H9 (cell line): Measurements from ENCODE around the gene TCF4. TPM values are rescaled to one million over a fixed set of nuclear protein-coding genes. Genes with fewer than 3 reads are reported as not detected.

Experiments
- DNase-seq: peaks from one replicate; pipeline ENCODE4 v3.0.0-alpha.2; 2017
- H2AFZ ChIP-seq: one replicate; pipeline ENCODE4 v1.6.1; 2013; ENCODE audit warnings: mild to moderate bottlenecking, low read length, control low read depth, moderate library complexity
- H2AK5ac ChIP-seq: 2 replicates; pipeline ENCODE4 v1.6.1; 2013; ENCODE audit warnings: low read length, control low read depth, mixed read lengths; ENCODE audit not compliant: insufficient read length
- H2BK120ac ChIP-seq: one replicate; pipeline ENCODE4 v1.6.1; 2013; ENCODE audit warnings: low read depth, mild to moderate bottlenecking, low read length, control low read depth, inconsistent platforms; ENCODE audit not compliant: poor library complexity, severe bottlenecking
- H2BK12ac ChIP-seq: 2 replicates; pipeline ENCODE4 v1.6.1; 2013; ENCODE audit warnings: low read length, control low read depth, mixed read lengths, low read depth; ENCODE audit not compliant: insufficient read length
- H2BK15ac ChIP-seq: 2 replicates; pipeline ENCODE4 v1.6.1; 2013; ENCODE audit warnings: low read depth, low read length, control low read depth
- H2BK20ac ChIP-seq: one replicate; pipeline ENCODE4 v1.6.1; 2013; ENCODE audit warnings: low read depth, mild to moderate bottlenecking, low read length, control low read depth, inconsistent platforms; ENCODE audit not compliant: poor library complexity, severe bottlenecking
- H2BK5ac ChIP-seq: 2 replicates; pipeline ENCODE4 v1.6.1; 2013; ENCODE audit warnings: low read length, control low read depth, mixed read lengths; ENCODE audit not compliant: insufficient read length
- H3K14ac ChIP-seq: 2 replicates; pipeline ENCODE4 v1.6.1; 2013; ENCODE audit warnings: low read length, control low read depth; ENCODE audit not compliant: insufficient read depth
- H3K18ac ChIP-seq: 2 replicates; pipeline ENCODE4 v1.6.1; 2013; ENCODE audit warnings: low read depth, mild to moderate bottlenecking, mixed read lengths, low read length, control low read depth; ENCODE audit not compliant: insufficient read length
- H3K23ac ChIP-seq: 2 replicates; pipeline ENCODE4 v1.6.1; 2013; ENCODE audit warnings: low read length, control low read depth, mixed read lengths, low read depth; ENCODE audit not compliant: insufficient read length
- H3K23me2 ChIP-seq: 2 replicates; pipeline ENCODE4 v1.6.1; 2013; ENCODE audit warnings: low read depth, mild to moderate bottlenecking, mixed read lengths, low read length, control low read depth; ENCODE audit not compliant: insufficient read length, poor library complexity, severe bottlenecking
- H3K27ac ChIP-seq: 2 replicates; pipeline ENCODE4 v1.5.1; 2013; ENCODE audit warnings: low read length, control low read depth, mixed read lengths, low read depth; ENCODE audit not compliant: insufficient read length
- H3K27me3 ChIP-seq: 2 replicates; pipeline ENCODE4 v1.6.1; 2013; ENCODE audit warnings: low read length, control low read depth, inconsistent platforms; ENCODE audit not compliant: insufficient read depth
- H3K4ac ChIP-seq: 2 replicates; pipeline ENCODE4 v1.6.1; 2013; ENCODE audit warnings: low read depth, mild to moderate bottlenecking, control low read depth, inconsistent platforms, low read length, moderate library complexity
- H3K4me1 ChIP-seq: 2 replicates; pipeline ENCODE4 v1.6.1; 2013; ENCODE audit warnings: low read length, control low read depth, inconsistent platforms; ENCODE audit not compliant: insufficient read depth
- H3K4me2 ChIP-seq: 2 replicates; pipeline ENCODE4 v1.6.1; 2013; ENCODE audit warnings: low read length, control low read depth, mixed read lengths; ENCODE audit not compliant: insufficient read length, insufficient read depth
- H3K56ac ChIP-seq: 2 replicates; pipeline ENCODE4 v1.6.1; 2013; ENCODE audit warnings: low read depth, mild to moderate bottlenecking, mixed read lengths, low read length, control low read depth; ENCODE audit not compliant: insufficient read length
- H3K79me1 ChIP-seq: 2 replicates; pipeline ENCODE4 v1.6.1; 2013; ENCODE audit warnings: low read depth, mild to moderate bottlenecking, moderate library complexity, low read length, control low read depth, inconsistent platforms; ENCODE audit not compliant: insufficient read depth, poor library complexity, severe bottlenecking
- H3K79me2 ChIP-seq: 2 replicates; pipeline ENCODE4 v1.6.1; 2013; ENCODE audit warnings: low read length, control low read depth, inconsistent platforms; ENCODE audit not compliant: insufficient read depth
- H3K9ac ChIP-seq: 2 replicates; pipeline ENCODE4 v1.6.1; 2013; ENCODE audit warnings: low read length, control low read depth, mixed read lengths; ENCODE audit not compliant: insufficient read length; ENCODE audit errors: extremely low read depth
- H3K9me3 ChIP-seq: one replicate; pipeline ENCODE4 v1.6.1; 2013; ENCODE audit warnings: low read depth, low read length, inconsistent platforms; ENCODE audit not compliant: control insufficient read depth
- H3T11ph ChIP-seq: one replicate; pipeline ENCODE4 v1.6.1; 2013; ENCODE audit warnings: mild to moderate bottlenecking, low read length, control low read depth, inconsistent platforms
- H4K20me1 ChIP-seq: one replicate; pipeline ENCODE4 v1.6.1; 2013; ENCODE audit not compliant: control insufficient read depth, insufficient read length, insufficient read depth
- H4K5ac ChIP-seq: 2 replicates; pipeline ENCODE4 v1.6.1; 2013; ENCODE audit warnings: low read depth, mild to moderate bottlenecking, mixed read lengths, low read length, control low read depth; ENCODE audit not compliant: insufficient read length
- H4K8ac ChIP-seq: replicated peaks from 2 replicates; pipeline ENCODE4 v1.6.1; 2013; ENCODE audit warnings: low read length, control low read depth, mixed read lengths, low read depth; ENCODE audit not compliant: insufficient read length
- H4K91ac ChIP-seq: 2 replicates; pipeline ENCODE4 v1.6.1; 2013; ENCODE audit warnings: low read depth, mild to moderate bottlenecking, moderate library complexity, mixed read lengths, low read length, control low read depth; ENCODE audit not compliant: insufficient read length
- H3K27ac Mint-ChIP-seq, 3 experiments: 2 replicates in 2 of 3; 3 replicates in 1 of 3; pipeline ENCODE4 v1.8.0; 2020 to 2021; ENCODE audit warnings: mixed read lengths in 3 of 3, mild to moderate bottlenecking in 1 of 3, moderate library complexity in 1 of 3
- H3K27me3 Mint-ChIP-seq: 2 replicates; pipeline ENCODE4 v1.8.0; 2021; ENCODE audit warnings: low read depth, mild to moderate bottlenecking, moderate library complexity, mixed read lengths
- H3K36me3 Mint-ChIP-seq, 3 experiments: 2 replicates in 2 of 3; 3 replicates in 1 of 3; pipeline ENCODE4 v1.8.0; 2020 to 2021; ENCODE audit warnings: low read depth in 3 of 3, mixed read lengths in 3 of 3; ENCODE audit not compliant: insufficient read depth in 1 of 3
- H3K4me1 Mint-ChIP-seq, 2 experiments: 2 replicates each; pipeline ENCODE4 v1.8.0; 2020; ENCODE audit warnings: mixed read lengths in 2 of 2
- H3K4me3 Mint-ChIP-seq, 2 experiments: 2 replicates in 1 of 2; 3 replicates in 1 of 2; pipeline ENCODE4 v1.8.0; 2020 to 2021; ENCODE audit warnings: mild to moderate bottlenecking in 2 of 2, mixed read lengths in 2 of 2, moderate library complexity in 1 of 2
- H3K9me3 Mint-ChIP-seq, 2 experiments: 2 replicates in 1 of 2; 3 replicates in 1 of 2; pipeline ENCODE4 v1.8.0; 2020; ENCODE audit warnings: mild to moderate bottlenecking in 2 of 2, mixed read lengths in 2 of 2, moderate library complexity in 1 of 2
- CTCF ChIP-seq: fragments of 200-600 bp; sonication (generic); conservative IDR thresholded peaks from 3 replicates; pipeline ENCODE4 v1.8.0; 2021; ENCODE audit warnings: antibody characterized with exemption, mild to moderate bottlenecking
- WGBS: extraction: QIAGEN DNeasy Blood & Tissue Kit; methylation state at CpG from one replicate; pipeline ENCODE4 v1.1.7; 2013; ENCODE audit warnings: missing lambda C conversion rate, low lambda C conversion rate, mixed read lengths; ENCODE audit not compliant: insufficient read length; ENCODE audit errors: extremely low coverage; 5-methylcytosine and 5-hydroxymethylcytosine counted together
- total RNA-seq: library from RNA; stranded (reverse); gene quantifications from 2 replicates; pipeline ENCODE4 v1.2.1, GENCODE V29; 2021

The TCF4 gene
- total RNA-seq, 1 experiment from 2014 or later, result 99.4 TPM

DNA sequence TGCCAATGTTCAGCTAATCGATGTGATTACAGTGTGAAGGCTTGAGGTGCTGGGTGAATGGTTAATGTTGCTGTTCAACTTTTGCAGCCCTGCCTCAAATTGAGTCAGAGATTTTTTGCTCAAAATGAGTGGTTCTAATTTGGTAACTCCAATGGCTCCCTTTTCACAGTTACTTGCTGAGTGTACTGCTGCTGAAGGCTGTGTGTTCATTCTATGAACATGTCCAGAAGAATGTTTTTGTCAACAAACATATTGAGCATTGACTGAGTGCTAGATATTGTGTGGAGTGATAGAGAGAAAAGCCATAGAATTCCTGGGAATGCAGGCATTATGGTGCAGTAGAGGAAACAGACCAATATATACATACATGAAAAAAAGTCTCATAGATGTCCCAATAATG lies 39.0 kb upstream of the TCF4 start:
- H3K27ac Mint-ChIP-seq, result no peak overlapping the region
- Histone ChIP-seq H4K5ac (no peak overlapping the region), H3K79me1 (no peaks in the 10 kb centered on the region), H2AFZ (no peak overlapping the region), H3K18ac (no peak overlapping the region), H3K27ac (no peak overlapping the region), H3K14ac (no peak overlapping the region), H2BK5ac (no peak overlapping the region), H2BK15ac (no peak overlapping the region), H3K4ac (no peak overlapping the region), H3K9me3 (no peaks in the 10 kb centered on the region), H3K23ac (no peak overlapping the region), H2BK20ac (no peak overlapping the region), H3K79me2 (no peaks in the 10 kb centered on the region), H4K91ac (no peak overlapping the region), H3K4me2 (no peak overlapping the region), H3K23me2 (no peaks in the 10 kb centered on the region), H2AK5ac (no peak overlapping the region), H3K56ac (no peak overlapping the region), H2BK120ac (no peak overlapping the region), H2BK12ac (no peak overlapping the region), H4K20me1 (no peaks in the 10 kb centered on the region), H3T11ph (no peak overlapping the region), H3K9ac (no peak overlapping the region), H3K27me3 (no peaks in the 10 kb centered on the region), H3K4me1 (no peaks in the 10 kb centered on the region), H4K8ac (no peak overlapping the region)
- no peak for TF ChIP-seq CTCF
- WGBS, result no CpG with 5 or more reads among the region's 1 CpG
- H3K36me3 Mint-ChIP-seq, result no peaks in the 10 kb centered on the region
- no peak for DNase-seq
- H3K27me3 Mint-ChIP-seq, result no peaks in the 10 kb centered on the region
- no peak overlapping the region for H3K4me3 Mint-ChIP-seq
- H3K9me3 Mint-ChIP-seq, result peaks cover 0 to 1% of the 10 kb centered on the region in 2 experiments; a peak in 1 of 5 replicates
- H3K4me1 Mint-ChIP-seq, result peaks cover 6 to 10% of the 10 kb centered on the region in 2 experiments
